Measurements from ENCODE around the gene COX11.

COX11 gene

GRCh38 chr17:54937018-54937417 lies 31.4 kb downstream of the COX11 start:
- TF ChIP-seq, protein P1, sequence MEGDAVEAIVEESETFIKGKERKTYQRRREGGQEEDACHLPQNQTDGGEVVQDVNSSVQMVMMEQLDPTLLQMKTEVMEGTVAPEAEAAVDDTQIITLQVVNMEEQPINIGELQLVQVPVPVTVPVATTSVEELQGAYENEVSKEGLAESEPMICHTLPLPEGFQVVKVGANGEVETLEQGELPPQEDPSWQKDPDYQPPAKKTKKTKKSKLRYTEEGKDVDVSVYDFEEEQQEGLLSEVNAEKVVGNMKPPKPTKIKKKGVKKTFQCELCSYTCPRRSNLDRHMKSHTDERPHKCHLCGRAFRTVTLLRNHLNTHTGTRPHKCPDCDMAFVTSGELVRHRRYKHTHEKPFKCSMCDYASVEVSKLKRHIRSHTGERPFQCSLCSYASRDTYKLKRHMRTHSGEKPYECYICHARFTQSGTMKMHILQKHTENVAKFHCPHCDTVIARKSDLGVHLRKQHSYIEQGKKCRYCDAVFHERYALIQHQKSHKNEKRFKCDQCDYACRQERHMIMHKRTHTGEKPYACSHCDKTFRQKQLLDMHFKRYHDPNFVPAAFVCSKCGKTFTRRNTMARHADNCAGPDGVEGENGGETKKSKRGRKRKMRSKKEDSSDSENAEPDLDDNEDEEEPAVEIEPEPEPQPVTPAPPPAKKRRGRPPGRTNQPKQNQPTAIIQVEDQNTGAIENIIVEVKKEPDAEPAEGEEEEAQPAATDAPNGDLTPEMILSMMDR (conservative IDR thresholded peaks at IDR 0.05; ENCODE audit: control insufficient read depth, insufficient read depth, low read depth, low read length), result no peak
- H3K4me3 ChIP-seq (ENCODE audit: control insufficient read depth, low read depth, low read length), result no peak overlapping the region
- DNase-seq (ENCODE audit: low read depth), result no peak

- H3K4me3 ChIP-seq (ENCODE audit: control insufficient read depth, low read depth, low read length), result no peak overlapping the region
- no peak for DNase-seq (ENCODE audit: low read depth)
- TF ChIP-seq, protein P1 (conservative IDR thresholded peaks at IDR 0.05; ENCODE audit: control insufficient read depth, insufficient read depth, low read depth, low read length), result no peak
Observed at GRCh38 chr17:54935471-54935870, 33.0 kb downstream of the COX11 start.

GRCh38 chr17:54933921-54934320 lies 34.5 kb downstream of the COX11 start:
- TF ChIP-seq, protein P1 (conservative IDR thresholded peaks at IDR 0.05; ENCODE audit: control insufficient read depth, insufficient read depth, low read depth, low read length), result no peak
- H3K4me3 ChIP-seq (ENCODE audit: control insufficient read depth, low read depth, low read length), result no peak overlapping the region
- DNase-seq (ENCODE audit: low read depth), result no peak

DNA sequence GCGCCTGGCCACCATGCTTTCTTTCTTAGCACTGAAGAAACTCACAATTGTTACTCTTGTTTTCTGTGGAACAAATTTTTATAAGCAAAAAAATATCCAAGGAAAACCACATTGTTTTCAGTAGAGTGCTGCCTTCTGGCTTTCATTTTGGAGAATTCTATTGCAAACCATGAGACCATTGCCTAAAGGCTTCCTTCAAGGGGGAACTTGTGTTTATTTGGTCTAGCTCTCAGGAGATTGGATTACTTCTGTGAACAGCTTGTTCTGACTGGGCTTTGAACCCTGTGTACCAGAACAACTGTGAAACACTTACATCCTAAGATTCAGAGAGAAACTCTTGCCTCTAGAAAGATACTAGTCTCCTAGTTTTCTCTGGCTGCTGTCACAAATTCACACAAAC lies 35.7 kb downstream of the COX11 start:
- DNase-seq (ENCODE audit: low read depth), result no peak
- no peak overlapping the region for H3K4me3 ChIP-seq (ENCODE audit: control insufficient read depth, low read depth, low read length)
- TF ChIP-seq, protein P1 (conservative IDR thresholded peaks at IDR 0.05; ENCODE audit: control insufficient read depth, insufficient read depth, low read depth, low read length), result no peak

GRCh38 chr17:54927525-54927924 lies 40.9 kb downstream of the COX11 start:
- TF ChIP-seq, protein P1 (conservative IDR thresholded peaks at IDR 0.05; ENCODE audit: control insufficient read depth, insufficient read depth, low read depth, low read length), result no peak
- no peak overlapping the region for H3K4me3 ChIP-seq (ENCODE audit: control insufficient read depth, low read depth, low read length)
- DNase-seq (ENCODE audit: low read depth), result no peak

DNA sequence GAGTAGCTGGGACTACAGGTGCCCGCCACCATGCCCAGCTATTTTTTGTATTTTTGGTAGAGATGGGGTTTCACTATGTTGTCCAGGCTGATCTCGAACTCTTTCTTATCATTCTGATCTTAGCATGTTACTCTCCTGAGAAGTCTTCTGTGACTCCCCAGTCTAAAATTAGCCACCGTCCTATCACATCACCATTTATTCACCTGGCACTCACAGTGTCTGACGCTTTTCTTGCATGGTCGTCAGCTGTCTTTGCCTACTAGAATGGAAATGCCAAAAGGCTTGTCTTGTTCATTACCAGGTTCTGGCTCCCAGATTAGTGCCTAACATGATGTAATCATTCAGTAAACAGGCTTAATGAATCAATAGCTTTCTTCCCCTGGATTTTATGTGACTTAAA lies 44.0 kb downstream of the COX11 start:
- no peak overlapping the region for H3K4me3 ChIP-seq (ENCODE audit: control insufficient read depth, low read depth, low read length)
- TF ChIP-seq, protein P1 (conservative IDR thresholded peaks at IDR 0.05; ENCODE audit: control insufficient read depth, insufficient read depth, low read depth, low read length), result no peak
- DNase-seq (ENCODE audit: low read depth), result no peak

DNA sequence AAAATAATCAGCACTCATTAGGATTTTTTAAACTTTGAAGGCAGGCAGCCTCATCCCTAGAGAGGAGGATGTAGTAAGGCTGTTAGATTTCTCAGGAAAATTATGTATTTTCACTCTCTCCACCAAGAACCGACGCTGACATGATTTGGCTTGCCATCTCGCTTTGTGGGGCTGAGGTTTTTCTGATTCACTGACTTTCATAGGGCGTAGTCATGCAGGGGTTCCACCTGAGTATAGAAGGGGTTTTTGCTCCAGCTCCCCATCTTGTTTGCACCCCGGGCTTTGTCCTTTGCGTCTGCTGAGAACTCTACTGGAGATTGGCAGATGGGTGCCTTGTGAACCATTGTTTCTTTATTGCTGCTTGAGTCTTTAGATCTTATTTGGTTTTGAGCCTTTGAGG lies 47.6 kb downstream of the COX11 start:
- TF ChIP-seq, protein P1 (conservative IDR thresholded peaks at IDR 0.05; ENCODE audit: control insufficient read depth, insufficient read depth, low read depth, low read length), result no peak

More for the DNA sequence above, 47.6 kb downstream of the COX11 start:
- no peak for DNase-seq (ENCODE audit: low read depth)
- H3K4me3 ChIP-seq (ENCODE audit: control insufficient read depth, low read depth, low read length), result no peak overlapping the region
